ENCODE data around the gene ANHX. TPM values are rescaled to one million over a fixed set of nuclear protein-coding genes. Genes with fewer than 3 reads are reported as not detected.

The ANHX gene
- total and polyA plus RNA-seq, 2 of the 8 experiments (the other 6 are each of a cell fraction or from before 2014, with no cell fraction given), result not detected

DNA sequence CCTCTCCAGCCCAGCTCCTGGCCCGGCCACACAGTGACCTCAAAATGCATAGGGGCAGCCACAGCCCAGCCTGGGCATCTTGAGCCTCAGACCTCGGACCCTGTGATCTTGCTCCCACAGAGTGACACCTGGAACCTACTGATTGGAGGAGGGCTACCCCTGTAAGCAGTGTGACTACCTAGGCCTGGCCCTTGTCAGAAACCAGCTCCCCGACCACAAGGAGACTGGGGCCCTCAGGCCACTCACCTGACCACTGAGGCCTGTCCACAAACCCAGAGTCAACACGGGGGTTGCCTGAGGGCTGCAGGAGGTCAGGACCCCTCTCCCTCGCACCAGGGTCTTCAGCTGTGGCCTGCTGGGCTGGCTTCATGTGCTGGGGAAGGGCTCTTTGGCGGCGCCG, 9.0 kb downstream of the ANHX start (continued):
- TF ChIP-seq, protein P1, sequence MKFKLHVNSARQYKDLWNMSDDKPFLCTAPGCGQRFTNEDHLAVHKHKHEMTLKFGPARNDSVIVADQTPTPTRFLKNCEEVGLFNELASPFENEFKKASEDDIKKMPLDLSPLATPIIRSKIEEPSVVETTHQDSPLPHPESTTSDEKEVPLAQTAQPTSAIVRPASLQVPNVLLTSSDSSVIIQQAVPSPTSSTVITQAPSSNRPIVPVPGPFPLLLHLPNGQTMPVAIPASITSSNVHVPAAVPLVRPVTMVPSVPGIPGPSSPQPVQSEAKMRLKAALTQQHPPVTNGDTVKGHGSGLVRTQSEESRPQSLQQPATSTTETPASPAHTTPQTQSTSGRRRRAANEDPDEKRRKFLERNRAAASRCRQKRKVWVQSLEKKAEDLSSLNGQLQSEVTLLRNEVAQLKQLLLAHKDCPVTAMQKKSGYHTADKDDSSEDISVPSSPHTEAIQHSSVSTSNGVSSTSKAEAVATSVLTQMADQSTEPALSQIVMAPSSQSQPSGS (IDR thresholded peaks at IDR 0.05; ENCODE audit: low read length), result no peak
- TF ChIP-seq CTBP2 (IDR thresholded peaks at IDR 0.05; ENCODE audit: borderline replicate concordance, insufficient read depth, insufficient read length, low read length) (no peak), SAP30 (IDR thresholded peaks at IDR 0.05; ENCODE audit: insufficient read depth, insufficient replicate concordance, low read length) (no peak), CREB1 (IDR thresholded peaks at IDR 0.05) (no peak), SIN3A (conservative IDR thresholded peaks at IDR 0.05 in 1 of 2, IDR thresholded peaks at IDR 0.05 in 1 of 2; ENCODE audit: low read depth in 1 of 2, low read length in 2 of 2) (no peak)

Measured in H1 (cell line).